Frontal cortex (tissue), 4 donors: ENCODE results near the gene AMER1. TPM values are rescaled to one million over a fixed set of nuclear protein-coding genes. Genes with fewer than 3 reads are reported as not detected.
"Not testable (repeated sequence)": the region's sequence is repeated elsewhere in the genome, so short reads cannot be mapped to it uniquely, and the experiment has no call there.

Experiments
- DNase-seq, 2 donors: peaks; one replicate each; pipeline ENCODE4 v3.0.0; 2012; ENCODE audit warnings: low spot score in 2 of 2
- FAIRE-seq: peaks from 2 replicates; lab custom pipeline; 2012; peaks lifted over from hg19 to GRCh38; lab: Jason Lieb, UNC
- total RNA-seq: library from RNA; depleted of rRNA; stranded (reverse); fragments of >200 nt; gene quantifications from one replicate; pipeline ENCODE4 v1.2.3, GENCODE V29; 2014
- donor health status: control.
- donor health status: control.
- donor health status: control.

The AMER1 gene
- total RNA-seq: 7.7 TPM

GRCh38 chrX:64205441-64205734, at the start of gene AMER1:
TSS of gene AMER1 (minus strand) at chrX:64205708. CDS start at chrX:64193286, 12,422 bp downstream.
- FAIRE-seq (no peak), DNase-seq (no peak)

GRCh38 chrX:64230123-64230970, 24.8 kb upstream of the AMER1 start, which contains the start of gene ASB12:
TSS of gene ASB12 (minus strand) at chrX:64230607. CDS start at chrX:64225650, 4,957 bp downstream.
- FAIRE-seq: no peak
- no peak for DNase-seq

- no peak for DNase-seq
- FAIRE-seq: no peak
Measured at GRCh38 chrX:64229154-64229553, 23.6 kb upstream of the AMER1 start.

- FAIRE-seq: no peak
- no peak for DNase-seq
Measured at GRCh38 chrX:64218023-64218422, 12.5 kb upstream of the AMER1 start.

GRCh38 chrX:64213989-64214388, 8.5 kb upstream of the AMER1 start:
- DNase-seq, FAIRE-seq: not testable (repeated sequence)

GRCh38 chrX:64206556-64207162, 1.2 kb upstream of the AMER1 start:
- no peak for FAIRE-seq
- DNase-seq: no peak

- DNase-seq (peak; percentile 84 to 91), FAIRE-seq (no peak)
Measured at GRCh38 chrX:64205735-64206501, 410 bp upstream of the AMER1 start.

GRCh38 chrX:64204701-64205440, 637 bp downstream of the AMER1 start:
- DNase-seq: peak; percentile 47 to 60

GRCh38 chrX:64204252-64204651, 1.3 kb downstream of the AMER1 start:
- DNase-seq (peak in 1 of 2 donors; percentile 18), FAIRE-seq (no peak)

More at GRCh38 chrX:64204701-64205440, 637 bp downstream of the AMER1 start:
- no peak for FAIRE-seq

GRCh38 chrX:64202808-64203325, 2.6 kb downstream of the AMER1 start:
- no peak for FAIRE-seq
- DNase-seq: no peak

GRCh38 chrX:64198036-64198435, 7.5 kb downstream of the AMER1 start:
- FAIRE-seq: no peak

GRCh38 chrX:64196606-64197005, 8.9 kb downstream of the AMER1 start:
- FAIRE-seq (no peak), DNase-seq (no peak)

More at GRCh38 chrX:64198036-64198435, 7.5 kb downstream of the AMER1 start:
- DNase-seq: no peak

- no peak for DNase-seq
- no peak for FAIRE-seq
Measured at GRCh38 chrX:64195862-64196261, 9.6 kb downstream of the AMER1 start.

- FAIRE-seq (no peak), DNase-seq (no peak)
Measured at GRCh38 chrX:64192673-64193072, 12.8 kb downstream of the AMER1 start.

- no peak for FAIRE-seq
Measured at GRCh38 chrX:64192040-64192439, 13.5 kb downstream of the AMER1 start.

GRCh38 chrX:64191281-64192010, 14.1 kb downstream of the AMER1 start:
- FAIRE-seq: no peak
- DNase-seq: no peak

More at GRCh38 chrX:64192040-64192439, 13.5 kb downstream of the AMER1 start:
- no peak for DNase-seq

GRCh38 chrX:64190136-64190740, 15.3 kb downstream of the AMER1 start:
- FAIRE-seq: no peak

GRCh38 chrX:64188901-64189300, 16.6 kb downstream of the AMER1 start:
- no peak for DNase-seq
- no peak for FAIRE-seq

More at GRCh38 chrX:64190136-64190740, 15.3 kb downstream of the AMER1 start:
- no peak for DNase-seq
